Ascending aorta (tissue), 2 donors: Measurements from ENCODE around the gene ITGB5. TPM values are rescaled to one million over a fixed set of nuclear protein-coding genes. Genes with fewer than 3 reads are reported as not detected.

Experiments used
- DNase-seq, 2 donors: peaks; one replicate each; pipeline ENCODE4 v3.0.0-alpha.2; 2019; ENCODE audit warnings: low spot score in 2 of 2
- H3K27ac ChIP-seq, 2 donors: fragments of 200-600 bp; sonication (generic); one replicate each; pipeline ENCODE4 v1.5.1; 2016 to 2017; ENCODE audit warnings: mild to moderate bottlenecking in 1 of 2
- H3K27me3 ChIP-seq: fragments of 200-600 bp; sonication (generic); one replicate; pipeline ENCODE4 v1.5.1; 2017
- H3K36me3 ChIP-seq, 2 donors: fragments of 200-600 bp; sonication (generic); one replicate each; pipeline ENCODE4 v1.5.1; 2016
- H3K4me1 ChIP-seq, 2 donors: fragments of 200-600 bp; sonication (generic); one replicate each; pipeline ENCODE4 v1.5.1; 2016 to 2017; ENCODE audit warnings: mild to moderate bottlenecking in 1 of 2
- H3K4me3 ChIP-seq, 2 donors: fragments of 200-600 bp; sonication (generic); one replicate each; pipeline ENCODE4 v1.5.1; 2016 to 2017; ENCODE audit warnings: mild to moderate bottlenecking in 1 of 2
- H3K9me3 ChIP-seq, 2 donors: fragments of 200-600 bp; sonication (generic); one replicate each; pipeline ENCODE4 v1.5.1; 2016
- CTCF ChIP-seq, 3 experiments: fragments of 200-600 bp in 2 of 3; fragments of 450-650 bp in 1 of 3; sonication (generic) in 2 of 3; IDR thresholded peaks; one replicate each; pipeline ENCODE4 v1.5.1; 2016 to 2019; ENCODE audit warnings: antibody characterized with exemption in 3 of 3, mild to moderate bottlenecking in 1 of 3, moderate library complexity in 1 of 3
- intact Hi-C: fragments of 100-400 bp; cut with DNase I; formaldehyde crosslinking; loops from one replicate; pipeline ENCODE4 v1.15.1; 2023
- total RNA-seq: library from RNA; depleted of rRNA; stranded (reverse); fragments of >200 nt; gene quantifications from one replicate; pipeline ENCODE4 v1.1.0, GENCODE V29; 2016

ITGB5 gene
- total RNA-seq, 1 donor from 2014 or later = 595 TPM

DNA sequence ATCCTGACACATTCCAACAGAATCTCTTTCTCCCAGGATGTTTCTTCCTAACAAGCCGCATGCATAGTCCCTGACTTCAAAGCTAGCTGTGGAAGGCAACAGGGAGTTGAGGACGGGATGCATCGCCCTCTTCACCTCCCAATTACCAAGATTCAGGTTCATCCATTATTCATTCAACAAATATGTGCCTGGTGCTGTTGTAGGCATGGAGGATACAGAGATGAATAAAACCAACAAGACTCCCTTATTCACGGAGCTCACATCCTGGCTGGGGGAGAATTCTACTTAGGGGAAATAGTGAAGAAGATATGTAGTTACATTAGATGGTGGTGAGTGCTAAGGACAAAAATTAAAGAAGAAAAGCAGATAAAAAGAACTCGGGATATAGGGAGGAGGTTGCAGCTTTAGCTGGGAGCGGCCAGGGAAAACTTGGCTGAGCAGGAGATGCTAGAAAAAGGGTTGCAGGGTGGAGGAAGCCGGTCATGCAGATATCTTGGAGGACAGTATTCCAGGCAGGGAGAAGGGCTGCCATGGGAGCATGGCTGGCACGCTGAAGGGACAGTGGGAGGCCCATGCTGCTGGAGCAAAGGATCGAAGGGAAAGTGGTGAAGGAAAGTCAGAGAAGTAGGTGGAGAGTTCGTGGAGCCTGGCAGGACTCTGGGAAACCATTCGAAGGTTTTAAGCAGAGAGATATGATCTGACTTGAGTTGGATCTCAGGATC is 5.0 kb downstream of the ITGB5 start:
- no peaks in the 10 kb centered on the region for H3K27me3 ChIP-seq
- peak overlapping the region in 1 of 2 donors; percentile 15 for H3K4me3 ChIP-seq
- peak overlapping the region; percentile 97 to 98 for H3K27ac ChIP-seq
- H3K4me1 ChIP-seq = peaks cover 32 to 48% of the 10 kb centered on the region in 2 donors
- intact Hi-C loops = no loop called here
- H3K9me3 ChIP-seq = no peaks in the 10 kb centered on the region
- H3K36me3 ChIP-seq = no peaks in the 10 kb centered on the region
- no peak for DNase-seq
- no peak for TF ChIP-seq CTCF (IDR thresholded peaks at IDR 0.05)

GRCh38 chr3:124879337-124879680 is 7.9 kb downstream of the ITGB5 start:
- intact Hi-C loops = loop anchor here (1.0 to 2.0 kb wide), 2 partner anchors 19 to 45 kb away; no protein-coding TSS in a partner anchor
- peak overlapping the region; percentile 91 to 97 for H3K27ac ChIP-seq
- H3K4me1 ChIP-seq = peaks cover 28 to 57% of the 10 kb centered on the region in 2 donors
- DNase-seq = no peak
- TF ChIP-seq CTCF (IDR thresholded peaks at IDR 0.05) = no peak
- H3K4me3 ChIP-seq = peak overlapping the region in 1 of 2 donors; percentile 11
- H3K27me3 ChIP-seq = no peaks in the 10 kb centered on the region
- H3K36me3 ChIP-seq = no peaks in the 10 kb centered on the region
- no peaks in the 10 kb centered on the region for H3K9me3 ChIP-seq

- no peaks in the 10 kb centered on the region for H3K36me3 ChIP-seq
- intact Hi-C loops = loop anchor here (1.0 to 2.0 kb wide), 2 partner anchors 18 to 44 kb away; no protein-coding TSS in a partner anchor
- H3K9me3 ChIP-seq = no peaks in the 10 kb centered on the region
- H3K27me3 ChIP-seq = no peaks in the 10 kb centered on the region
- no peak for TF ChIP-seq CTCF (IDR thresholded peaks at IDR 0.05)
- peak overlapping the region in 1 of 2 donors; percentile 31 for H3K4me3 ChIP-seq
- H3K4me1 ChIP-seq = peaks cover 27 to 57% of the 10 kb centered on the region in 2 donors
- H3K27ac ChIP-seq = peak overlapping the region; percentile 91 to 97
- peak in 1 of 2 donors; percentile 89 for DNase-seq
These were observed 8.4 kb downstream of the ITGB5 start for GRCh38 chr3:124878561-124879336.

DNA sequence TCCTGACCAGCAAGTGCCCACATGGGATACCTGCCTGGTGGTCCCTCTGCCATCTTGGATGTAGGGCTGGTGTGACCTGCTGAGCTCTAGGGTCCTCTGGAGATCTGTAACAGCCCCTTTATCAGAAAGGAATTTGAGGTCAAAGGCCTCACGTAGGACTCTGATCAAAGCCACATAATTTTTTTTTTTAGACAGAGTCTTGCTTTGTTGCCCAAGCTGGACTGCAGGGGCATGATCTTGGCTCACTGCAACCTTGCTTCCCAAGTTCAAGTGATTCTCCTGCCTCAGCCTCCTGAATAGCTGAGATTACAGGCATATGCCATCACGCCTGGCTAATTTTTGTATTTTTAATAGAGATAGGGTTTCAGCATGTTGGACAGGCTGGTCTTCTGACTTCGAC is 9.5 kb downstream of the ITGB5 start:
- peaks cover 0 to 3% of the 10 kb centered on the region in 2 donors for H3K36me3 ChIP-seq
- H3K27ac ChIP-seq = peak overlapping the region; percentile 91 to 97
- no peaks in the 10 kb centered on the region for H3K9me3 ChIP-seq
- TF ChIP-seq CTCF (IDR thresholded peaks at IDR 0.05) = no peak
- no peak overlapping the region for H3K4me3 ChIP-seq
- no peaks in the 10 kb centered on the region for H3K27me3 ChIP-seq
- peaks cover 21 to 56% of the 10 kb centered on the region in 2 donors for H3K4me1 ChIP-seq
- intact Hi-C loops = loop anchor here (2.0 kb wide), 1 partner anchor 43 kb away; no protein-coding TSS in a partner anchor
- peak in 1 of 2 donors; percentile 30 for DNase-seq

GRCh38 chr3:124876401-124876878 is 10.7 kb downstream of the ITGB5 start:
- no peaks in the 10 kb centered on the region for H3K27me3 ChIP-seq
- H3K27ac ChIP-seq = peak overlapping the region; percentile 91 to 97
- H3K36me3 ChIP-seq = peaks cover 9 to 14% of the 10 kb centered on the region in 2 donors
- H3K9me3 ChIP-seq = no peaks in the 10 kb centered on the region
- DNase-seq = peak in 1 of 2 donors; percentile 58
- no peak for TF ChIP-seq CTCF (IDR thresholded peaks at IDR 0.05)
- no peak overlapping the region for H3K4me3 ChIP-seq
- intact Hi-C loops = no loop called here
- H3K4me1 ChIP-seq = peaks cover 20 to 48% of the 10 kb centered on the region in 2 donors
